GM18499 (cell line): ENCODE data around the gene RAP1GDS1.

Experiments
- ATAC-seq: cut with Tn5 transposase; IDR thresholded peaks from one replicate; pipeline ENCODE4 v1.9.1; 2021; ENCODE audit warnings: moderate number of reproducible peaks; ENCODE audit not compliant: insufficient read depth, unreplicated experiment

The RAP1GDS1 gene

GRCh38 chr4:98260579-98261404, at the start of gene RAP1GDS1:
TSS of gene RAP1GDS1 (plus strand) at chr4:98261384. CDS start at chr4:98261566, 182 bp downstream.
- ATAC-seq = peak; percentile 79

DNA sequence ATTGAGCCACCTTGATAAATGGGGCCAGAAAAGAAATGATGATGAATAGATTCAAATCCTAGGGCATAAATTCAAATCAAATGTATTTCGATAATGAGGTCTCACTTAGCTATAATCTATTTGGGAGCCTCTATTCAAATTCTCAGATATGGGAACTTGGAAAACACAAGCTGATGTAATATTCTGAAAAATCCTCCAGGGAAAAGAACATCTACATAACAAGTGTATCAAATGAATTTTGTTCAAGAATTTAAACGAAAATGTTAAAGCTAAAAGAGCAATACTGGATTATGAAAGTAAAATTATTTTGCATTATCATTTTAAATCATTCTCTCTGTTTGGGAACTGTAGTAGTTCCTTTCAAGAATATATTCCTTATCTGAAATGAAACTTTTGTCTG, 38.9 kb upstream of the RAP1GDS1 start:
- ATAC-seq = no peak

DNA sequence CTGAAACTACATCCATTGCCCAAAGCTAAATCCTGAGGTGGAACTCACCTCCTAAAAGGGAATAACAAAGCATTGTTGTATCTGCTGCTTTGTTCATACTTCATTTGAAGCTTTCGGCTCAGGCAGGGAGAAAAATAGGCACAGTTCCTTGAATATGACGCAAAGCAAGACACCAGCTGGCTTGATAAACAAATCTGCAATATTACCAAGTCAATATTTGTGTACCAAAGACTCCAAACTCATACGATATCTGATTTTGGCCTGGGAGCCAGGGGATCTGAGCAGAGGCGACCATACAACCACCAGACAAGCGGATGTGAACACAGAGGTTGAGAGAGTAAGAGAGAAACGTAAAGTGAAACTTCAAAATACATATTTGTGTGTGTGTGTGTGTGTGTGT, 34.8 kb upstream of the RAP1GDS1 start:
- ATAC-seq = no peak

DNA sequence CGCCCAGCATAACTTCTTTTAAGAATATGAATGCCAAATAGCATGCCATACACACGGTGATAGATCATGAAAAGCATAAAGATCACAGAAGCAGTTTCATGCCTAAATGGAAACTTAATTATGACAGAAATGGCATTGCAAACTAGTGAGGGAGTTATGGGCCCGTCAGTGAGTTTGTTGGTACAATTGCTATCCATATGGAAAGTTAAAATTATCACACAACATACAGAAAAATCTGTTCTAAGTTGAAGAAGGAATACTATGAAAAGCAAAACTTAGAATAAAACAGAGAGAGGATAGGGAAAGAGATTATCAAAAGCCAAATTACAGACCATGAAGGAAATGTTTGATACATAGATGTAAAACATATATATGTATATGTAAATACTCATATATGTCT, 30.2 kb upstream of the RAP1GDS1 start:
- no peak for ATAC-seq

DNA sequence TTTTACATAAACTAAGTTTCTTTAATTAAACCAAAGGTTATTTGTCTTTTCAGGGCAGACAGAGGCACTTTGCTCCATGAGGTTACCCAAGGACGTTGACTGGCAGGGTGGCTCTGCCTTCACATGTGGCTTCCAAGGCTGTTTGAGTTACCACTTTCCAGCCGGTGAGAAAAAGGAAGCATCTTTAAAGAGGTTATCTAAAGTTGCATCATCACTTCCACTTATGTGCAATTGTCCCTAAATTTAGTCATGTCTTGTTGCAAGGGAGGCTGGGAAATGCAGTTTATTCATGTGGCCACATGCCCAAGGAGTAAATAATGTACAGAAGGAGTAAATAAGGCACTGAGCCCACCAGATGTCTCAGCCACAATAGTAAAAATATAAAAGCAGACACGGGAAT, 29.0 kb upstream of the RAP1GDS1 start:
- ATAC-seq = no peak

DNA sequence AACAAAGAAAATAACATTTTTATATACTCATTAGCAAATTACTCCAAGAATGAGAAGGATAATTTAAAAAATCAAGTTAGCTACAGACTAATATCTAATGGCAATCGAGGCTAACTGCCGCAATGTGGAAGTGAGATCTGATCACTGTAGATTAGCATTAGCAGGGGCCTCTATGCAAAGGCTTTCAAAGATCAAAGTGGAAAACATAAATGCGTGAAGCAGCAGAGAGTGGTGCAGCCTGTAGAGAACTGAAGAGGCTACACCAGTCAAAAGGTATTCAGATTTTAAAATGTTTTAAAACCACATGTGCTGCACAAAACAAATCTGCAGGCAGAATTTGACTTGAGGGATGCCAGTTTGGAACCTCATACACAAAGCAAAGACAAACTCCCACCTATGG, 24.0 kb upstream of the RAP1GDS1 start:
- ATAC-seq = no peak

DNA sequence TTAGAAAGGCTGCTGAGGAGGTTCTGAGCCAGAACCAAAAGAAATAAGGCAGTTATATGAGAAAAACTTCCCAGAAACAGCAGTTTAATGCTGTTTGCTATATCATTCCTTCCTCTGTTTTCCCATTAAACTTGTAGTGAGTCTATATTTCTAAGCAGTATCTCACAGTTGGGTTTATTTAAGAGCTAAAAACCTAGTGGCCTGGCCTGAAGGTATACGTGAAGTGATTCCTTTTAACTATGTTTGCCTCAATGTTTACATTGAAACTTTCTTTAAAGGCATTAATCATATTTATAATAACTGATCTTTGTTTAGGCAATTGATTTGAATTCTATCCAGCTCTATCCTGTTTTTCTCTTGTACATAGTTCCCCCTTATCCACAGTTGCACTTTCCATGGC, 19.1 kb upstream of the RAP1GDS1 start:
- ATAC-seq = no peak

GRCh38 chr4:98242538-98242937, 18.6 kb upstream of the RAP1GDS1 start:
- ATAC-seq = no peak

DNA sequence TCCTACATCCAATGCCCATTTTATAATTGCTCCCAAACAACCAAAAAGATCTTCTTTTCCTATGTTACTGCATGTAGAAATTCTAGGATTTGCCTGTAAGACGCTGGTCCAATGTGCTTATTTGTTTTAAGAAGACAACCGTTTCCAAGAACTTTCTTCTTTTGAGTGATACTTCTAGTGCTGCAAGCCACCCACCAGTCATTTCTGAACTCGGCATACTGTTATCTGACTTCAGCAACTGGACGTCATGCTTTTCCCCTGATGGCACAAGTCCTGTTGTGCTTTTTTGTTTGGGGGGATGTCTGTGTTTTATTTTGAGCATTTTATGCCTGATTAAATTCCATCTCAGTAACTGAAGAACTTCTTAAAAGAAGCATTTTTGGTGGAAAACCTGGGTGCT, 16.0 kb upstream of the RAP1GDS1 start:
- no peak for ATAC-seq

- no peak for ATAC-seq
Observed at GRCh38 chr4:98248934-98249333, 12.2 kb upstream of the RAP1GDS1 start.

DNA sequence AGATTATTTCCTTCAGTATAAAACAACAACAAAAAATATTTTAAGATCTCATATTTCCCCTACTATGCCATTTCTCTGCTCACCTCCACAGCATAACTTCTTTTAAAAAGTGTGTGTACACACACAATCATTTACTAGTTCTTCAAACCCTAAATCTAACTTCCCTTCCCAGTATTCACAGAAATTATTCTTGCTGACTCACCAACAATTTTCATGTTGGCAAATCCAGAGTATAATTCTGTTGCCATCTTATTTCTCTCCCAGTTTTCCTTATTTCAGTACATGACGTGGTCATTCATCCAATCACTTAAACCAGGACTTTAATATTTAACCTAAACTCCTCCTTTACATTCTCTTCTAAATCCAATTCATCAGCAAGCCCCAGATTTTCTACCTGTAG, 11.4 kb upstream of the RAP1GDS1 start:
- no peak for ATAC-seq

DNA sequence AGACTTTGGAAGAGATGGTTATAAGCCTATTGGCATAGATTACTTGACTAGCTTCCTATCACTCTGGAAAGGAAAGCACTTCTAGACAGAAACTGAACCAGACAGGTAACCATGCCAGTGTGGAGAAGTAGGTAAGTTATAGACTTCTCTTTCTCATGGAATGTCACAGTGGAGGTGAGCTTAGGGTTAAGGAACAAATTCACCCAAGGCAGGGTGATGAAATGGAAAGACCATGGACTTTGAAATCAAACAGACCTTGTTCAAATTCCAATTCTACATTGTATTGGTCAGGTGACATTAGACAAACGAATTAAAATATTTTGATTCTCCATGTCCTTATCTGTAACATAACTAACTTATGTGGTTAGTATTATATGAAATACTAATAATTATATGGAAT, 7.7 kb upstream of the RAP1GDS1 start:
- ATAC-seq = no peak

GRCh38 chr4:98260047-98260578, 1.1 kb upstream of the RAP1GDS1 start:
- ATAC-seq = peak; percentile 4

GRCh38 chr4:98261405-98262291, 464 bp downstream of the RAP1GDS1 start:
- ATAC-seq = no peak

GRCh38 chr4:98262431-98262830, 1.2 kb downstream of the RAP1GDS1 start:
- no peak for ATAC-seq

DNA sequence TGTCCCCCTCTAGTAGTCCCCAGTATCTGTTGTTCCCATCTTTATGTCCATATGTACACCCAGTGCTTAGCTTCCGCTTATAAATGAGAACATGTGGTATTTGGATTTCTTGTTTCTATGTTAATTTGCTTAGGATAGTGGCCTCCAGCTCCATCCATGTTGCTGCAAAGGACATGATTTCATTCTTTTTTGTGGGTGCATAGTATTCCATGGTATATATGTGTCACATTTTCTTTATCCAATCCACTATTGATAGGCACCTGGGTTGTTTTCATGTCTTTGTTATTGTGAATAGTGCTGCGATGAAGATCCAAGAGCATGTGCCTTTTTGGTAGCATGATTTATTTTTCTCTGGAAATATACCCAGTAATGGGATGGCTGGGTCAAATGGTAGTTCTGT, 6.3 kb downstream of the RAP1GDS1 start:
- no peak for ATAC-seq

GRCh38 chr4:98275145-98275544, 14.0 kb downstream of the RAP1GDS1 start:
- ATAC-seq = no peak

DNA sequence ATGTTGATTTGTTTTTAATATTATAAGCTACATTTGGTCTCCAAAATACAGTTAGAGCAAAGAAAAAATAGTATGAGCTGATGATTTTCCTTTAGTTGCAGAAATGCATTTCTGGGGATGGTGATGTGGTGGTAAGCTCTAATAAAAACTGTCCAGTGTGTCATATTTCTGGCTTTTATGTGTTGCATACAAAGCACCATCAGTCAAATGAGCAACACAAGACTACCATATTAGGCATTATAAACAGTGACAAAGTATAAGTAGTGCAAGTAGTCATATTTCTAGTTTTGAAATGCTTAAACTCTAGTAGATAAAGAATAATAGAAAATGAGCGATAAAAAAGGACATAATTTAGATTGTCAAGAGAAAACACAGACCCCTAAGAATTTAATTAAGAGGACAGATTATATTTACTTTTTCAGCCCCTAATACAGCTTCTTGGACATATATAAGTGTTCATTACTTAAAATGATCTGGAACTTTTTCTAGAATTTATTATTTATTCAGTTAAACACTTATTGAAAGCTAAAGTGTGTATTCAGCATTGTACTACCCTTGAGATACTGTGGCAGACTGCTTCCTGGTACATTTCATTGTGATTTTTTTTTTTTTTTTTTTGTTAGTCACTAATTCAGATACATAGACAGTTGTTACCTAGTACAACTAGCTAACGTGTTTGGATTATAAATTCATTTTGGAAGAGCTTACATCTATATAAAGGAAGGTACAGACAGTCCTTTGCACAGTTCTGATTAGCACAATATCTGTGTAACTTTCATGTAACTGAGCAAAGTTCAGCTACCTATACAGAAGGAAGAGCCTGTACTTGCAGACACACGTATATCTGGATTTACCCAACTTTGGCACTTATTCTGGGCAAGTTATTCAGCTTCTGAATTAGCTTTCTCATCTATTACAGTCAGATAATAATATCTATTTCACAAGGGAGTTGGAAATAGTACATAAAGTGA, 22.3 kb downstream of the RAP1GDS1 start:
- ATAC-seq = no peak

GRCh38 chr4:98284640-98285046, 23.5 kb downstream of the RAP1GDS1 start:
- ATAC-seq = no peak

- ATAC-seq = no peak
Observed at GRCh38 chr4:98285676-98286075, 24.5 kb downstream of the RAP1GDS1 start.
